Left lung (tissue), 14 donors: Measurements from ENCODE around the gene EIF4G3. TPM values are rescaled to one million over a fixed set of nuclear protein-coding genes. Genes with fewer than 3 reads are reported as not detected.

Source experiments
- ATAC-seq: fragments of 200-7000 bp; cut with Tn5 transposase; one replicate; pipeline ENCODE4 v1.9.1; 2020; ENCODE audit warnings: moderate library complexity
- DNase-seq, 4 donors: peaks; one replicate each; pipeline ENCODE4 v3.0.0-alpha.2; 2013 to 2020
- H3K27ac ChIP-seq, 2 donors: fragments of 200-600 bp; sonication (generic) in 1 of 2; one replicate each; pipeline versions ENCODE4 v1.5.0 to v1.8.0; 2020 to 2021
- H3K27me3 ChIP-seq, 2 donors: fragments of 200-600 bp; sonication (generic) in 1 of 2; one replicate each; pipeline versions ENCODE4 v1.5.0 to v1.8.0; 2020 to 2021
- H3K36me3 ChIP-seq, 2 donors: fragments of 200-600 bp; sonication (generic) in 1 of 2; one replicate each; pipeline versions ENCODE4 v1.5.0 to v1.8.0; 2020 to 2021
- H3K4me1 ChIP-seq, 2 donors: fragments of 200-600 bp; one replicate each; pipeline ENCODE4 v1.8.0; 2021
- H3K4me3 ChIP-seq, 2 donors: fragments of 200-600 bp; sonication (generic) in 1 of 2; one replicate each; pipeline versions ENCODE4 v1.5.0 to v1.8.0; 2020 to 2021; ENCODE audit warnings: mild to moderate bottlenecking in 1 of 2
- H3K9me3 ChIP-seq, 2 donors: fragments of 200-600 bp; sonication (generic) in 1 of 2; one replicate each; pipeline versions ENCODE4 v1.5.0 to v1.8.0; 2020 to 2021
- CTCF ChIP-seq, 2 donors: fragments of 200-600 bp; sonication (generic) in 1 of 2; IDR thresholded peaks; one replicate each; pipeline versions ENCODE4 v1.5.0 to v1.8.0; 2021; ENCODE audit warnings: antibody characterized with exemption in 2 of 2
- intact Hi-C, 2 donors: fragments of 100-400 bp; cut with DNase I; formaldehyde crosslinking; loops; one replicate each; pipeline versions ENCODE4 v1.11.2 to v1.14.2; 2022
- long read RNA-seq, 12 donors: library from polyadenylated mRNA in 2 of 12; unstranded in 2 of 12; transcript quantifications; one replicate each; pipeline ENCODE4 v2.0.0 and lab custom pipeline, GENCODE V29; 2019 to 2026
- polyA plus RNA-seq, 6 donors: library from polyadenylated mRNA; unstranded; fragments of 120-200 nt; gene quantifications; one replicate each; pipeline ENCODE4 v1.2.1, GENCODE V29; 2013; ENCODE audit not compliant: insufficient read length in 6 of 6
- total RNA-seq, 2 donors: library from RNA; stranded (reverse); fragmentation: NEBNext Ultra II Directional; extraction: Animal tissue kit (Norgen Biotek cat#: 25700); gene quantifications; one replicate each; pipeline ENCODE4 v1.2.1, GENCODE V29; 2021
- donor health status: DM: no; HTN: yes; CAD: no.
- donor health status: DM: no; HTN: no; CAD: no.

EIF4G3 gene
- total RNA-seq (10 to 100 TPM; 54.6 to 56.8 TPM), polyA plus RNA-seq (10 to 100 TPM; 59.4 to 67.9 (median 63.7) TPM)
- long read RNA-seq, donor 1, partial matches to known transcripts, result 30 of 30 reads
- long read RNA-seq, donor 1, other reads (novel, unspliced or antisense), result 0 of 30 reads
- long read RNA-seq, donor 2, partial matches to known transcripts, result 7 of 7 reads
- long read RNA-seq, donor 2, other reads (novel, unspliced or antisense), result 0 of 7 reads
- long read RNA-seq, donor 3, partial matches to known transcripts, result 7 of 7 reads
- long read RNA-seq, donor 3, other reads (novel, unspliced or antisense), result 0 of 7 reads
- long read RNA-seq, donor 4, partial matches to known transcripts, result 0 of 2 reads
- long read RNA-seq, donor 4, other reads (novel, unspliced or antisense), result 2 of 2 reads
- long read RNA-seq, donor 5, partial matches to known transcripts, result 19 of 19 reads
- long read RNA-seq, donor 5, other reads (novel, unspliced or antisense), result 0 of 19 reads
- long read RNA-seq, donor 6, result 0 reads
- long read RNA-seq, donor 7, partial matches to known transcripts, result 32 of 32 reads
- long read RNA-seq, donor 7, other reads (novel, unspliced or antisense), result 0 of 32 reads
- long read RNA-seq, donor 8, partial matches to known transcripts, result 20 of 21 reads
- long read RNA-seq, donor 8, other reads (novel, unspliced or antisense), result 0 of 21 reads
- long read RNA-seq, donor 9, result 0 reads
- long read RNA-seq, donor 10, partial matches to known transcripts, result 0 of 1 reads
- long read RNA-seq, donor 10, other reads (novel, unspliced or antisense), result 1 of 1 reads
- long read RNA-seq, donor 11, partial matches to known transcripts, result 42 of 42 reads
- long read RNA-seq, donor 11, other reads (novel, unspliced or antisense), result 0 of 42 reads
- long read RNA-seq, donor 12, partial matches to known transcripts, result 14 of 14 reads
- long read RNA-seq, donor 12, other reads (novel, unspliced or antisense), result 0 of 14 reads

GRCh38 chr1:21176586-21177555 is at the start of gene EIF4G3:
EIF4G3 (minus strand) TSS chr1:21176897; CDS start chr1:21002742, 174,155 bp downstream.
- TF ChIP-seq CTCF (IDR thresholded peaks at IDR 0.05), result no peak
- peak within 1 kb of the TSS; percentile 75 to 82 for H3K4me3 ChIP-seq
- peaks cover 4 to 25% of the 10 kb centered on the region in 2 donors for H3K4me1 ChIP-seq
- DNase-seq (peak; percentile 98 to 99 (median 98)), ATAC-seq (peak; percentile 98)
- no peaks in the 10 kb centered on the region for H3K36me3 ChIP-seq
- intact Hi-C loops, result no loop called here
- H3K27me3 ChIP-seq, result no peaks in the 10 kb centered on the region
- H3K27ac ChIP-seq, result peak within 1 kb of the TSS; percentile 88 to 99
- H3K9me3 ChIP-seq, result no peaks in the 10 kb centered on the region

GRCh38 chr1:21225065-21225464 is 48.4 kb upstream of the EIF4G3 start:
- peaks cover 0 to 100% of the 10 kb centered on the region in 2 donors for H3K36me3 ChIP-seq
- H3K4me3 ChIP-seq, result no peak overlapping the region
- ATAC-seq, result no peak
- intact Hi-C loops, result no loop called here
- H3K9me3 ChIP-seq, result no peaks in the 10 kb centered on the region
- TF ChIP-seq CTCF (IDR thresholded peaks at IDR 0.05), result no peak
- DNase-seq, result no peak
- H3K27me3 ChIP-seq, result no peaks in the 10 kb centered on the region
- no peak overlapping the region for H3K27ac ChIP-seq
- no peaks in the 10 kb centered on the region for H3K4me1 ChIP-seq

- TF ChIP-seq CTCF (IDR thresholded peaks at IDR 0.05), result no peak
- ATAC-seq, result no peak
- Histone ChIP-seq H3K27ac (no peak overlapping the region), H3K36me3 (peaks cover 0 to 85% of the 10 kb centered on the region in 2 donors), H3K4me1 (no peaks in the 10 kb centered on the region), H3K27me3 (no peaks in the 10 kb centered on the region), H3K9me3 (no peaks in the 10 kb centered on the region), H3K4me3 (no peak overlapping the region)
- DNase-seq, result no peak
- intact Hi-C loops, result no loop called here
Measured at GRCh38 chr1:21220815-21221214, 44.1 kb upstream of the EIF4G3 start.

GRCh38 chr1:21219674-21220073 is 43.0 kb upstream of the EIF4G3 start:
- no peak for TF ChIP-seq CTCF (IDR thresholded peaks at IDR 0.05)
- Histone ChIP-seq H3K36me3 (peaks cover 0 to 74% of the 10 kb centered on the region in 2 donors), H3K9me3 (no peaks in the 10 kb centered on the region), H3K4me1 (no peaks in the 10 kb centered on the region), H3K27me3 (no peaks in the 10 kb centered on the region), H3K4me3 (no peak overlapping the region), H3K27ac (no peak overlapping the region)
- DNase-seq (no peak), ATAC-seq (no peak)
- intact Hi-C loops, result no loop called here
